ENCODE measurements around the gene THRAP3. TPM values are rescaled to one million over a fixed set of nuclear protein-coding genes. Genes with fewer than 3 reads are reported as not detected.
A peak's percentile ranks its signal among the peaks of the same experiment; 100 is the strongest.
"Not testable (repeated sequence)": the region's sequence is repeated elsewhere in the genome, so short reads cannot be mapped to it uniquely, and the experiment has no call there.

Gene THRAP3
- total RNA-seq, 1 donor from 2014 or later, result 81.1 TPM

DNA sequence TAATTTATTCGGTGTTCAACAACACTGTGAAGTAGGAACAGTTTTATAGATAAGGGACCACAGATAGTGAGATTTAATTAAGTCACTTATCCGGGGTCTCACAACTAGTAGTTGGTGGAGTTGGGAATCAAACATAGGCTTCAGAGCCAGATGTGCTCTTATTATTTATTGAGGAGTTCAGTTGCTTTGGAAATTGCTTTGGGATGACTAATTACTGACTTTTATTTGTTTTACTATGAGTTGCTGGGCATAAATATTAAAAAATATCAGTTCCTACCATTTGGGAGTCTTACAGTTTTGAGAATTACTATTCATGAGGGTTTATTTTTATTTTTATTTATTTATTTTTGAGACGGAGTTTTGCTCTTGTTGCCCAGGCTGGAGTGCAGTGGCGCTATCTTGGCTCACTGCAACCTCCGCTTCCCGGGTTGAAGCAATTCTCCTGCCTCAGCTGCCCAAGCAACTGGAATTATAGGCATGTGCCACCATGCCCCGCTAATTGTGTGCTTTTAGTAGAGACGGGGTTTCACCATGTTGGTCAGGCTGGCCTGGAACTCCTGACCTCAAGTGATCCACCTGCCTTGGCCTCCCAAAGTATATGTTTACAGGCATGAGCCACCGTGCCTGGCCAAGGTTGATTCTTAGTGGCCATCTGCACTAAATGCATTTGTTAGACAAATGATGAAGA lies 27.7 kb downstream of the THRAP3 start:
- no peak for DNase-seq (ENCODE audit: low spot score)

DNA sequence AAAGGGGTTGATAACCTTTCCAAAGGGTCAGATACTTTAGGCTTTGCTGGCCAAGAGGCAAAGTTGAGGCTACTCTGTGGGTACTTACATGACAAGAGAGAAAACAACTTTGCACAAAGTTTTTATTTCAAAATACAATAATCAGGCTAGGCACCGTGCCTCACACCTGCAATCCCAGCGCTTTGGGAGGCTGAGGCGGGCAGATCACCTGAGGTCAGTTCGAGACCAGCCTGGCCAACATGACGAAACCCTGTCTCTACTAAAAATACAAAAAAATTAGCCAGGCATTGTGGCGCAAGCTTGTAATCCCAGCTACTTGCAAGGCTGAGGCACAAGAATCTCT lies 28.2 kb downstream of the THRAP3 start:
- DNase-seq (ENCODE audit: low spot score), result not testable (repeated sequence)

DNA sequence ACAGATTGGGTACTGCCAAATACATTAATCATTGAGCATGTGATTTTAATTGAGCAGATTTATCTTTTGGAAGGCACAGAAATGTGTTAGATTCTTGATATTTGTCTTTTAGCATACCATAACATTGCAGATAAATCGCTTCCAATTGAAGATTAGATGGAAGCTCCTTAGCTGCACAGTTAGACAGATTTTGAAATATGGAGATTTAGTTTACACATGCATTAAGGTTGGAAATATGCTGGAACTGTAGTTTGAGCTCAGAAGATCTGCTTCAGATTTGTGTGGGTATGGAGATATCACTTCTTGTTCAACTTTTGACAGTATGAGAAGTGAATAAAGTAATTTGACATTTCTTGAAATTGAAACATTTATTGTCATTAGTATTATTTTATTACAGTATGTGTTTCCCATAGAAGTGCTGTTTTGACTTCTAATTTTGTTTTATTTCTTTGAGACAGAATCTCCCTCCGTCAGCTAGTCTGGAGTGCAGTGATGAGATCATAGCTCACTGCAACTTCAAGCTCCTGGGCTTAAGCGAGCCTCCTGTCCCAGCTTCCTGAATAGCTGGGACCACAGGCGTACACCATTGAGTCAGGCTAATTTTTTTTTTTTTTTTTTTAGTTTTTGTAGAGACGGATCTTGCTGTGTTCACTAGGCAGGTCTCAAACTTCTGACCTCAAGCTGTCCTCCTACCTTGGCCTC lies 29.1 kb downstream of the THRAP3 start:
- no peak for DNase-seq (ENCODE audit: low spot score)

DNA sequence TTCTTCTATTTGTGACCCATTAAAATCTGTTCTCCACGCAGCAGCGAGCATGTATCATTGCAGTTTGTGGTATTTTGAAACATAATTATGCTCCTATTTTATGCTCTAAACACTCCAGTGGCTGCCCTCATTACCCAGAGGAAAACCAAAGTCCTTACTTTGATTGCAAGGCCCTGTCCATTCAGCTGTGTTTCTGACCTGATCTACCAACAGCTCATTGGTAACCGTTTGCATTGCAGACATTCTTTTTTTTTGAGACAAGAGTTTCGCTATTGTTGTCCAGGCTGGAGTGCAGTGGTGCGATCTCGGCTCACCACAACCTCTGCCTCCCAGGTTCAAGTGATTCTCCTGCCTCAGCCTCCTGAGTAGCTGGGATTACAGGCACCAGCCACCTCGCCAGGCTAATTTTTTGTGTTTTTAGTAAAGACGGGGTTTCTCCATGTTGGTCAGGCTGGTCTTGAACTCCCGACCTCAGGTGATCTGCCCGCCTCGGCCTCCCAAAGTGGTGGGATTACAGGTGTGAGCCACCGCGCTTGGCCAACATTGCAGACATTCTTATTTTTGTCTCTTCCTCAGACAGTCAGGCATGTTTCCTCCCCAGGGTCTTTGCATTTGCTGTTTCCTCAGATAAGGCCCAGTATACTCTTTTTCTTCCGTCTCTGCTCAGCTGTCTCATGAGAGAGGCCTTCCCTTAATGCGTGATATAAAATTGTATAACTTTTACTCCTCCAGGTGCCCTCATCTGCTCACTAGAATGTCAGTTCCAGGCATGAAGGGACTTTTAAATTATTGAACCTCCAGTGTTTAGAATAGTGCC lies 32.5 kb downstream of the THRAP3 start:
- DNase-seq (ENCODE audit: low spot score), result no peak

DNA sequence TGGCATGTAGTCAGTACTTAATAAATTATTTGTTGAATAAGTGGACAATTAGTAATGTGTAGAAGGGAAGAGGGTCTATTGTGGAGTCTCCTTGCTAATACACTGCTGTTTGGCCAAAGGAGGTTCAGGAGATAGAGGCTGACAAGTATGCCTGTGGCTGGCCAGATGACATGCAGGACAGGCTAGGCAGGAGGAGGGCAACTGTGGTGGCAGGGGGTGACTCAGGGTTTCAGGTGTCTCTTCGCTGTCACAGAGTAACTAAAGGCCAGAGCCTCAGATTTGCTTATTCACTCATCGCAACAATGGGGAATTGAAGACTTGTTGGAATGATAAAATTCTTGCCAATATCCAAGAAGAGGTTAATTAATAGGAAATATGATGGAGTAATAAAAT lies 33.1 kb downstream of the THRAP3 start:
- no peak for DNase-seq (ENCODE audit: low spot score)

DNA sequence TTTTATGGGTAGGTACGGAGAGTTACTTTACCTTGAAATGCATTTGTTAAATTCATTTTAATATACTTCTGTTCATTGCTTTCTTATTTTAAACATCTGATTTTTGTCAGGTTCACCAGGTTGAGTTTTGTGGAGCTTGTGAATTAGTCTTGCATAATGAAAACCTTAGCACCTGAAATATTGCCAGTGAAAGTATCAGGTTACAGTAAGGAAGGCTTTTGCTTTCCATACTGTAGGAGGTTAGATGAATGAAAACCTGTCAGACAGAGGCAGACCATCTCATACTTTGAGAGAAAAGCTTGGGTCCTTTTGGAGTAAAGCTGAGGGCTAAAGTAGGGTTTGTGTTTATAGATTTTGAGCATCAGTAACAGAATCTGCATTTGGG lies 34.7 kb downstream of the THRAP3 start:
- no peak for DNase-seq (ENCODE audit: low spot score)

DNA sequence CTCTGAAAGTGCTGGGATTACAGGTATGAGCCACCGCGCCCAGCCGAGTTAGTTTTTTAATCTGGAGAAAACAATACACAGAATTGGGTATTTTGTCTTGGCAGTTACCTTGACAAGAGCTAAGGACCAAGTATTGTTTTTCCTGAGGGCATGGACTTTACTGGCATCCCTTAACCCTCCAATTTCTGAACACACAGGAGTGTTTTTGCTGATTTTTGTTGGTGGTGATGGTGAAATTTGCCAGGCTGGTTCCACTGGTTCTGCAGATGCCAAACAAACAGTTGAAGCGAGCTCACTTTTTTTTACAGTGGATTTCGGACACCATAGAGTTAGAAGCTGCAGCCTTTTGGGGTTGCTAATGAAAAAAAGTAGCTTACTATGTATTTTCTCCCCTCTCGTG lies 44.7 kb downstream of the THRAP3 start:
- no peak for DNase-seq (ENCODE audit: low spot score)

DNA sequence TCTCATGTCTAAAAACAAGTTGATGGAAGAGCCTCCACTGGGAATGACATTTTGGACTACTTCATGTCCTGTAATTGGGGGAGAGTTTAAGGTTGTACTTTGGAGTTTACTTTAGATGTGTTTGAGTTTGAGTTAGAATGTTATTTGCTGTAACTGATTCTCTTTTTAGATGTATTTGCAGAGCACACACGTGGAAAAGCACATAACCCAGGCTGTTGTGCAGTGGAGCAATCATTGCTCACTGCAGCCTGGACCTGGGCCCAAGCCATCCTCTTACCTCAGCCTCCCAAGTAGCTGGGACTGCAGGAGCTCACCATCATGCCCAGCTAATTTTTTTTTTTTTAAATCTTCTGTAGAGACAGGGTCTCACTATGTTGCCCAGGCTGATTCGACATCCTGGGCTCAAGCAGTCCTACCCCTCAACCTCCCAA lies 45.2 kb downstream of the THRAP3 start:
- no peak for DNase-seq (ENCODE audit: low spot score)

DNA sequence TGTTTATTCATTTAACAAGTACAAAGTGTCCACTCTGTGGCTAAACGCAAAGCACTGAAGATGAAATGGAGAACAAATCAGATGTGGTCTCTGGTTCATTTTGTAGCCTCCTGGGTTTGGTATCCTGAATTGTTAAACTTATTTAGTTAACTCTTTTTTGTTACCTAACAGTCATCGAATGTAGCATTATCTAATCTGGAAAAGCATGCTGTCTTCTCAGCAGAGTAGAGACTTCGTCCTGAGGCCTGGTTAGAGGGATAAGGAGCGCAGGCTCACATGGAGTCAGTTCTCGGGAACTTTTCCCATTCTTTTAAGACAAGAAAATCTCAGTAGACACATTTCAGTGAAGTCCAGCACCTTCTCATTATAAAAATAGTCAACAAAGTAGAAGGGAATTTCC lies 48.8 kb downstream of the THRAP3 start:
- no peak for DNase-seq (ENCODE audit: low spot score)

DNA sequence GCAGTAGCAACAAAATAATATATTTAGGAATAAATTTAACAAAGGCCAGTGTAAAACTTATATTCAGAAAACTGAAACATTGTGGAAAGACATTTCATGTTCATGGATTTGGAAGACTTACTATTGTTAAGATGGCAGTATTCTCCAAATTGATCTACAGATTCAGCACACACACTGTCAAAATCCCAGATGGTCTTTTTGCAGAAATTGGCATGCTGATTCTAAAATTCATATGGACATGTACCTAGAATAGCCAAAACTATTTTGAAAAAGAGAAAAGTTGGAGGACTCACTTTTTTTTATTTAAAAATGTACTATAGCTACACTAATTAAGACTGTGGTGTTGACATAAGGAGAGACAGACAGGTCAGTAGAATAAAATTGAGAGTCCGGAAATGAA lies 50.0 kb downstream of the THRAP3 start:
- no peak for DNase-seq (ENCODE audit: low spot score)

DNA sequence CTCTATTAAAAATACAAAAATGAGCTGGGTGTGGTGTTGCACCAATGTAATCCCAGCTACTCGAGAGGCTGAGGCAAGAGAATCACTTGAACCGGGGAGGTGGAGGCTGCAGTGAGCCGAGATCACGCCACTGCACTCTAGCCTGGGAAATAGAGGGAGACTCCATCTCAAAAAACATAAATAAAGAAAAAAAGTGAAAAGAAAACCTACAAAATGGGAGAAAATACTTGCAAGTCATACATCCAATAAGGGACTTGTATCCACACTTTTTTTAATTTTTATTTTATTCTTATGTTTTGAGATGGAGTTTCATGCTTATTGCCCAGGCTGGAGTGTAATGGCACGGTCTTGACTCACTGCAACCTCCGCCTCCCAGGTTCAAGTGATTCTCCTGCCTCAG lies 52.4 kb downstream of the THRAP3 start:
- no peak for DNase-seq (ENCODE audit: low spot score)

DNA sequence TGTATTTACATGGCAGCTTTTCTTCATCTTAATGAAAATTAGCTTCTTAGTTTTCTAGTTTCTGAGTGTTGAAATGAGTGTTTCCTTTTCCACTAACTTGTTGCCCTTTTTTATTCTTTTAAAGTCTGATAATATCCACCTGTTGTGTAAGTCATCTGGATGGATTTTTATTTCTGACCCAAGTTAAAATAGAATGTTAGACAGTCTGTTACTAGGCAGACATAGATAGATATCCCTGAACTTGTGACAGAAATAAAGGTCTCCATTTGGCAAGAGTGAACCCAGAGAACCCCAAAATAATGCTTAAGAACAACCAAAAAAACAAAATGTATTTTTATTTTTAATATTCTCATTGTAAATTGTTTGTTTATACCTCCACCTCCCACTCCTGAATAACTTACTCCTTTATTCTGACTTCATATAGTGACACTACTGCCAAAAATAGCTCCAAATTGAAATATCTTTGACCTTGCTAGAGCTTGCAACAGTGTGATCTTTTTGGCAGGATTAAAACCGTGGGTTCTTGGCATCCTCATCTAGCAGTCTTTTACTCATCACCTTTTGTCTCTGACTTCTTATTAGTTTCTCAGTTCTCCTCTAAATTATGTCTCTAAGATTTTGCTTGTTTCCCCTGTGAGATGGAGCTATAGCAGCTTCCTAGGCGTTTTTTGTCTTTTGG lies 55.0 kb downstream of the THRAP3 start:
- DNase-seq (ENCODE audit: low spot score), result no peak

DNA sequence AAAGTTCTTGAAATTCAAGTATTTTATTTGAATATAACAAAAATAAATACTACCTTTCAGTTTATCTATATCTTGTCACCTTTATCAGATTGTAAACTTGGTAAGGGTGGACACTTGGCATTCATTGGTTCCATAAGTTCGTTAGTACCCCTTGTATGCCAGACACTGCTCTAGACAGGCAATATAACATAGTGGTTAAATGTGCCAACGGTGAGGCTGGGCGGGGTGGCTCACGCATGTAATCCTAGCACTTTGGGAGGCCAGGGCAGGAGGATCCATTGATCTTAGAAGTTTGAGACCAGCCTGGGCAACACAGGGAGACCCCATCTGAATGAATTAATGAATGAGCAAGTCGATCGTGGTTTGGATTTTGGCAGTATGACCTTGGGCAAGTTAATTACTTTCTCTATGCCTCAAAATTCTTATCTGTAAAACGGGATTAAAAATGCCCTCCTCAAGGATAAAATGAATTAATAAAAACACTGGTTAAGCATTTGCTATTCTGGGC lies 55.6 kb downstream of the THRAP3 start:
- no peak for DNase-seq (ENCODE audit: low spot score)

DNA sequence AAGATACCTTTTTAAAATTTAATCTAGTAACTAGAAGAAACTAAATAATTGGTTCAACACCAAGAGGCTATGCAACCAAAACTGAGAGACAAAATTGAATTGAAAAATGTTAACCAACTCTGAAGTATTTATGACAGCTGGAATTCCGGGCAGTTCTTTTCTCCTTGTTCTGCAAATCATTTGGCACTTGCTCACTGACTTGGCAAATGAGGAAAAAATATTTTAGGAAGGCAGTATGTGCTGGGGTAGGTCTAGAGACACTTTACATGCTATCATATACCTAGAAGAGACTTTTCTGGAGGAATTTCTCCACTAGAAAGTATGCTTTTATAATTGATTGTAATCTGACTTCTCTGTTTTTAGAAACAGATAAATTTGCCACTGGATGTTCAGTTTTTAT lies 59.8 kb downstream of the THRAP3 start:
- no peak for DNase-seq (ENCODE audit: low spot score)

DNA sequence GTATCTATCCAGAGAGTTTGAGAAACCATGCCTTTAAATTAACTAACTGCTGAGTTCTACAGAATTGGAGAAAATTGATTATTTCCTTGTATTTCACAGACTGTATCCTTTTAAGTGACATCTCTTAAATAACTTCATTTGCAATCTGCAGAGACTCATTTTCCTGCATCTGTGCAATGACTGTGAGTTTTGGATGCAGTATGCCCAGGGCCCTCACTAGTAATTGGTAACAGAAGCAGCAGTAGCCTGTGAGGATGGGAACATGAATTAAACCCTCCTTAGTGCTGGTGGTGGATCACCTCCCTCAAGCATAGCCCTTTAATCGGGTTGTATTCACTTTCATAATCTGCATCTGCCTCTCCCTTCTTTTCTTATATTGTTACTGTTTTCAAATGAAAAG lies 60.3 kb downstream of the THRAP3 start:
- DNase-seq (ENCODE audit: low spot score), result no peak

DNA sequence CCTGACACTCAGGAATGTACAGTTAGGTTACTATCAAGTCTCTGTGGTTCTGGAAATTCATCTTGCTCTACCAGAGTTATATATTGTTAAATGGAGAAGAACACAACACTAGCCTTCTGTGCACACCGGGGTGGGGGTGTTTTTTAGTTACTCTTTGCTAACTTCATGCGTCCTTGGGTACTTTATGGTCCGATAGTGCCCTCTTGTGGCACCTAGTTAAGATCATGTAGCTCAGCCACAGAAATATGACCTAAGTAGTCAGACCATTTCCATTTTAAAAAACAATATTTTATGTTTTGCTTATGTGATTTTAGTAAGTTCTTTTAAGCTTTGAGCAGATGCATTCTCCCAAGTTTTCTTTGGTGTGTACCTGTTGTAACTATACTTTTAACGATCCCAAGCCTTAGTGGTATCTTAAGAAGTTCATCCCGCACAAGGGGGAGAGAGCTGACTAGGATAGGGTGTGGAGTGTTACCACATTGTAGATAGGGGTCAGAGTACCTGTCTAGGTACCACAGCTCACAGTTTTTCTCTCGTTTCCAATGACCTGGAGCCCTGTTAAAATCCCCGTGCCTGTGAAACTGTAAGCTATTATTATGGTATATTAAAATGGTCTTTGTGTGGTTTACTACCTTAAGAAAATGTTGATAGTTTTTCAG lies 61.3 kb downstream of the THRAP3 start:
- peak; percentile 81 for DNase-seq (ENCODE audit: low spot score)

DNA sequence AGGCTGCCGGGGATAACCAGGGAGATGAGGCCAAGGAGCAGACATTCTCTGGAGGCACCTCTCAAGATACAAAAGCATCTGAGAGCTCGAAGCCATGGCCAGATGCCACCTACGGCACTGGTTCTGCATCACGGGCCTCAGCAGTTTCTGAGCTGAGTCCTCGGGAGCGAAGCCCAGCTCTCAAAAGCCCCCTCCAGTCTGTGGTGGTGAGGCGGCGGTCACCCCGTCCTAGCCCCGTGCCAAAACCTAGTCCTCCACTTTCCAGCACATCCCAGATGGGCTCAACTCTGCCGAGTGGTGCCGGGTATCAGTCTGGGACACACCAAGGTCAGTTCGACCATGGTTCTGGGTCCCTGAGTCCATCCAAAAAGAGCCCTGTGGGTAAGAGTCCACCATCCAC lies 62.6 kb downstream of the THRAP3 start:
- DNase-seq (ENCODE audit: low spot score), result no peak

DNA sequence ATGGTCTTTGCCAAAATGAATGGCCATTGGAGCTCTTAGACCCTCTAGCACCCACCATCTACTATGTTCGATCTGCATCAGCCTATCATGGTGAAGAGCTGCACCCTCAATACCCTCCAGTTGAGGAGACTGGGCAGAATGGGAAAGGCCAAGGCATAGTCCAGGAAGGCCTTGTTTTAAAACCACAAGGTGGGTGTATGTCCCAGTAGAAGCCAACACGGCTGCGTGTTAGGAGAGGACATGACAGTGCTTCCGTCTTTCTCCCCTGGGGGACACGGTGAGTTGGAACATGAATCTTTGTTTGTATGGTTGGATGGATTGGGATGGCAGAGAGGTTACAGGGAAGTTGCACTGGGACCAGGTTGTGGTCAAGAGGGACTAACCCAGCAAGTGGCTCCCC lies 63.4 kb downstream of the THRAP3 start:
- DNase-seq (ENCODE audit: low spot score), result no peak

DNA sequence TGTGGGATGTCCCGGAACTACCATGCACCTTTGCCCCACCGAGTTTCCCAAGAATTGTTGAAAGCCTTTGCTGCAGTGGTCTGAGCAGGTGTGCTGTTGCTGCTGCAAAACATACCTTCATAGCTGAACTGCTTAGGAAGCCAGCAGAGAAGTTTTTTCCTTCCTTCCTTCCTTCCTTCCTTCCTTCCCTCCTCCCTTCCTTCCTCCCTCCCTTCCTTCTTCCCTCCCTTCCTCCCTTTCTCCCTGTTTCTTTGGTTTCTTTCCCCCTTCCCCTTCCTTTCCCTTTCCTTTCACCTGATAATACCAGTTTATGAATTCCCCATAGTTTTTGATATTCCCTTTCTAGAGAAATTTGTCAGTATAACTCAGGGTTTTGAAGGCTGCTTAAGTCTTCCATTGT lies 71.1 kb downstream of the THRAP3 start:
- no peak for DNase-seq (ENCODE audit: low spot score)

DNA sequence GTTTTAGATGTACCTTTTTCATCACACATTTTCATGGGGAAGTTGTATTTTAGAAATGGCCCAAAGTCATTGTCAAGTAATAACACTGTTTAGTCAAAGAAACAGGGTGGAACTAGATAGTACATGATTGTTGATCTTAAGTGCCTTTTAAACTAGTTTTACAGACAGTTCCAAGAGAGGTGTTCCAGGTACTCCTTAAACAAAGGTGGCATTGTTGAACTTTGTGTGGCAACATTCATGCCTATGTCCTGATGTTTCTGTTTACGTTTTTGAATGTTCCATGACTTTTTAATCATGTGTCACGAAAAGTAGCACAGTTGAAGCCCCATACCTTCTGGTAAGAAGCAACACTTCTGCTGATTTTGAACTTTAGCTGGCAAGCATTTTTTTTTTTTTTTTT lies 72.8 kb downstream of the THRAP3 start:
- no peak for DNase-seq (ENCODE audit: low spot score)

DNA sequence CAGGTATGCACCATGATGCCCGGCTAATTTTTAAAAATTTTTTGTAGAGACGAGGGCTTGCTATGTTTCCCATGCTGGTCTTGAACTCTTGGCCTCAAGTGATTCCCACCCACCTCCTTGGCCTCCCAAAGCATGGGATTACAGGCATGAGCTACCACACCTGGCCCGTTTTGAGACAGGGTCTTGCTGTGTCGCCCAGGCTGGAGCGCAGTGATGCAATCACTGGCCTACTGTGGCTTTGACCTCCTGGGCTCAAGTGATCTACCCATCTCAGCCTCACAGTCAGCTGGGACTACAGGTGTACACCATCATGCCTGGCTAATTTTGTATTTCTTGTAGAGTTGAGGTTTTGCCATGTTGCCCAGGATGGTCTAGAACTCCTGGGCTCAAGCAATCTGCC lies 74.4 kb downstream of the THRAP3 start:
- DNase-seq (ENCODE audit: low spot score), result no peak

DNA sequence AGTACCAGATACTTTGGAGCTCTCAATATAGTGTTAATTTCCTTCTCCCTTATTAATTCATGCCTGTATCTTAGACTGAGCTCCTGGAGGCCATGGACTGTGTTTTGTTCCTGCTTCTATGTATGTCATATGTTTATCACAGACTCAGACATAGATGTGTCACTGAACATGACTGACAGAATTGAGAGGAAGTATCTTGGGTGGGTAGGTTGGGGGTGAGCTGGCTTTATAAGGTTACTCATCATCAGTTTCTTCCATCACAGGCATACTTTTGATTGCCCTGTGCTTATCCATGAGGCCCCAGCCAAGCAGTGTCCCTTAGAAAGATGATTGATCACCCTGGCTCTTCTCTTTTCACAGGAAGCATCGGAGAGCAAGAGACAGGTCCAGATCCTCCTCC lies 76.3 kb downstream of the THRAP3 start:
- no peak for DNase-seq (ENCODE audit: low spot score)

Data from mucosa of gallbladder (tissue), 1 donor.